Fibroblast of lung (primary cell): ENCODE measurements around the gene ZNF133.

Experiments used
- EZH2 ChIP-seq: IDR thresholded peaks from 2 replicates; pipeline ENCODE4 v1.5.1; 2012; ENCODE audit warnings: low read length, control low read depth, mild to moderate bottlenecking; ENCODE audit errors: missing control alignments
- TF ChIP-seq, protein P1 (sequence below), 2 donors: IDR thresholded peaks in 1 of 2; conservative IDR thresholded peaks in 1 of 2; 1 replicate in 1 of 2; 2 replicates in 1 of 2; pipeline ENCODE4 v1.5.1; 2011 to 2012; ENCODE audit warnings: low read length in 2 of 2, control low read depth in 1 of 2, inconsistent platforms in 1 of 2, low read depth in 1 of 2, mild to moderate bottlenecking in 1 of 2

DNA sequence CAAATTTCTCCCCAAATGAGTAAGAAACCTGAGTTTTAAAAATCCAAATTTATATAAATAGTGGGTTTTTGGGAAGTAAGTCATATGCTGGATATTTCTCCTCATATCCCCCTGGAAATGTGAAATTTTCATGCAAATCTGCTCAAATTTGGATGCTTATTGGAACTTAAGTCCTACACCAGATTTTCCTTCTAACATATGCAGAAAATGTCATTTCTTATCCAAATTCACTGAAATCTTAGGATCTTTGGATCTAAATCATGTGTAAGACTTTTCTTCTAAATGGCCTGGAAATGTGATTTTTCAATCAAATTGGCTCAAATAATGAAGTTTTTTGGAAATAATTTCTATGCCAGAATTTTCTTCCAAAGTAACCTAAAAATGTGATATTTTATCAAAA lies 33.0 kb downstream of the ZNF133 start:
- TF ChIP-seq, protein P1, sequence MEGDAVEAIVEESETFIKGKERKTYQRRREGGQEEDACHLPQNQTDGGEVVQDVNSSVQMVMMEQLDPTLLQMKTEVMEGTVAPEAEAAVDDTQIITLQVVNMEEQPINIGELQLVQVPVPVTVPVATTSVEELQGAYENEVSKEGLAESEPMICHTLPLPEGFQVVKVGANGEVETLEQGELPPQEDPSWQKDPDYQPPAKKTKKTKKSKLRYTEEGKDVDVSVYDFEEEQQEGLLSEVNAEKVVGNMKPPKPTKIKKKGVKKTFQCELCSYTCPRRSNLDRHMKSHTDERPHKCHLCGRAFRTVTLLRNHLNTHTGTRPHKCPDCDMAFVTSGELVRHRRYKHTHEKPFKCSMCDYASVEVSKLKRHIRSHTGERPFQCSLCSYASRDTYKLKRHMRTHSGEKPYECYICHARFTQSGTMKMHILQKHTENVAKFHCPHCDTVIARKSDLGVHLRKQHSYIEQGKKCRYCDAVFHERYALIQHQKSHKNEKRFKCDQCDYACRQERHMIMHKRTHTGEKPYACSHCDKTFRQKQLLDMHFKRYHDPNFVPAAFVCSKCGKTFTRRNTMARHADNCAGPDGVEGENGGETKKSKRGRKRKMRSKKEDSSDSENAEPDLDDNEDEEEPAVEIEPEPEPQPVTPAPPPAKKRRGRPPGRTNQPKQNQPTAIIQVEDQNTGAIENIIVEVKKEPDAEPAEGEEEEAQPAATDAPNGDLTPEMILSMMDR (conservative IDR thresholded peaks at IDR 0.05 in 1 of 2, IDR thresholded peaks at IDR 0.05 in 1 of 2; ENCODE audit: low read depth in 1 of 2, low read length in 2 of 2), result no peak
- TF ChIP-seq EZH2, result no peak
